PC-9 (cell line): ENCODE results near the gene DOCK4.

Experiments used
- CTCF ChIP-seq: fragments of 200-600 bp; sonication (generic); conservative IDR thresholded peaks from 2 replicates; pipeline ENCODE4 v1.6.1; 2017; ENCODE audit warnings: mixed run types, antibody characterized with exemption, mild to moderate bottlenecking, moderate library complexity
- EZH2 ChIP-seq: fragments of 200-600 bp; sonication (generic); IDR thresholded peaks from 2 replicates; pipeline ENCODE4 v1.8.0; 2017; ENCODE audit warnings: antibody characterized with exemption, low read depth

DNA sequence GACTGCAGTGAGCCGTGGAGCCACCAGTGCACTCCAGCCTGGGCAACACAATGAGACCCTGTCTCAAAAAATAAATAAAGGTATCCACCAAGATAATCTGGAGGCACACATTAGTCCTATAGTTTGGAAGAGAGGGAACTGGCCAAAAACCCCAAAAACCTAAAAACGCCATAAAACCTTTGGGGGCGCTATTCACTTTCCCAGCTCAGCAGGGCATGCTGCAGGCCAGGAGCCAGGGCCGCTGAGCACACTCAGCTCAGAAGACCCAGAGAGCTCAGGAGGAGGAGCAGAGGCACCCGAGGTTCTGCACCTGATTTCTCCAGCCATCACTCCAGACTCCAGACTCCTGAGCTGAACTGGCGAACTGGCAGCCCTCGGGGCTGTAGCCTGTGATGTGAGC, 476.7 kb downstream of the DOCK4 start:
- TF ChIP-seq CTCF (no peak), EZH2 (no peak)
